Thyroid gland (tissue), 4 donors: ENCODE data around the gene SUCNR1.

Experiments
- CTCF ChIP-seq, 6 experiments: fragments of 200-600 bp in 3 of 6; fragments of 450-650 bp in 3 of 6; sonication (generic) in 3 of 6; IDR thresholded peaks; one replicate each; pipeline ENCODE4 v1.5.1; 2016 to 2019; ENCODE audit warnings: antibody characterized with exemption in 6 of 6, mild to moderate bottlenecking in 2 of 6, inconsistent platforms in 1 of 6, moderate library complexity in 1 of 6
- POLR2A ChIP-seq, 2 donors: fragments of 450-650 bp; IDR thresholded peaks; one replicate each; pipeline ENCODE4 v1.6.1; 2017; ENCODE audit warnings: antibody characterized with exemption in 2 of 2, mild to moderate bottlenecking in 2 of 2, moderate library complexity in 1 of 2

GRCh38 chr3:151925419-151925818, 52.0 kb downstream of the SUCNR1 start:
- TF ChIP-seq CTCF (IDR thresholded peaks at IDR 0.05): no peak
- TF ChIP-seq POLR2A (IDR thresholded peaks at IDR 0.05): no peak
